ENCODE results near the gene RWDD2A.

Gene RWDD2A

DNA sequence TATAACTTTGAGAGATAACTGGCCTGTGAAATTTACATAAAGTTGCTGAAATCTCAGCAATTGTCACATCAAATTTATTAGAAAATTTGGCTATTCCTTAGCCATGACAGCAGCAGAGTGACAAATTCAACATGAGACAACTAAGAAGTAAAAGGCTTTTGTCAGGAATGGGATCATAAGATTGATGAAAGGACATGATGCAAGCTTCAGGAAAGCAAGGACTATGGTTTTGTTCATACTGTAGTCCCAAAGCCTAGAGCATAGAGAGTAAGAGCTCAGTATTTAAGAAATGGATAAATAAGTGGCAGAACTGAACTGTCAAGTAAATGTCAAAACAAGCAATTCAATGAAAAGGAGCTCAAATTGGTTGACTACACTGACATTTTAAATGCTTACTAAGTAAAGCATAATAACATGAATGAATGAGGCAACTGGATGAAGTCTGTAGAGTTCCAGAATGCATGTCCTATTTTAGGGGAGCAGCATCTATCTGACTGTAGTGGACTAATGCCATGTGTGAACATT, 12.7 kb upstream of the RWDD2A start (continued):
- TF ChIP-seq, protein P1, sequence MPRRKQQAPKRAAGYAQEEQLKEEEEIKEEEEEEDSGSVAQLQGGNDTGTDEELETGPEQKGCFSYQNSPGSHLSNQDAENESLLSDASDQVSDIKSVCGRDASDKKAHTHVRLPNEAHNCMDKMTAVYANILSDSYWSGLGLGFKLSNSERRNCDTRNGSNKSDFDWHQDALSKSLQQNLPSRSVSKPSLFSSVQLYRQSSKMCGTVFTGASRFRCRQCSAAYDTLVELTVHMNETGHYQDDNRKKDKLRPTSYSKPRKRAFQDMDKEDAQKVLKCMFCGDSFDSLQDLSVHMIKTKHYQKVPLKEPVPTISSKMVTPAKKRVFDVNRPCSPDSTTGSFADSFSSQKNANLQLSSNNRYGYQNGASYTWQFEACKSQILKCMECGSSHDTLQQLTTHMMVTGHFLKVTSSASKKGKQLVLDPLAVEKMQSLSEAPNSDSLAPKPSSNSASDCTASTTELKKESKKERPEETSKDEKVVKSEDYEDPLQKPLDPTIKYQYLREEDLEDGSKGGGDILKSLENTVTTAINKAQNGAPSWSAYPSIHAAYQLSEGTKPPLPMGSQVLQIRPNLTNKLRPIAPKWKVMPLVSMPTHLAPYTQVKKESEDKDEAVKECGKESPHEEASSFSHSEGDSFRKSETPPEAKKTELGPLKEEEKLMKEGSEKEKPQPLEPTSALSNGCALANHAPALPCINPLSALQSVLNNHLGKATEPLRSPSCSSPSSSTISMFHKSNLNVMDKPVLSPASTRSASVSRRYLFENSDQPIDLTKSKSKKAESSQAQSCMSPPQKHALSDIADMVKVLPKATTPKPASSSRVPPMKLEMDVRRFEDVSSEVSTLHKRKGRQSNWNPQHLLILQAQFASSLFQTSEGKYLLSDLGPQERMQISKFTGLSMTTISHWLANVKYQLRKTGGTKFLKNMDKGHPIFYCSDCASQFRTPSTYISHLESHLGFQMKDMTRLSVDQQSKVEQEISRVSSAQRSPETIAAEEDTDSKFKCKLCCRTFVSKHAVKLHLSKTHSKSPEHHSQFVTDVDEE (CRISPR knock-in tag; IDR thresholded peaks at IDR 0.05), result no peak
- TF ChIP-seq PPARA (CRISPR knock-in tag; IDR thresholded peaks at IDR 0.05; ENCODE audit: borderline replicate concordance) (no peak), CSRNP3 (CRISPR knock-in tag; IDR thresholded peaks at IDR 0.05) (no peak)

GRCh38 chr6:83182114-83182513, 11.0 kb upstream of the RWDD2A start:
- no peak for TF ChIP-seq SNAI2 (CRISPR knock-in tag; IDR thresholded peaks at IDR 0.05)
- no peak for TF ChIP-seq OSR1 (CRISPR knock-in tag; IDR thresholded peaks at IDR 0.05)
- ATAC-seq, result no peak

DNA sequence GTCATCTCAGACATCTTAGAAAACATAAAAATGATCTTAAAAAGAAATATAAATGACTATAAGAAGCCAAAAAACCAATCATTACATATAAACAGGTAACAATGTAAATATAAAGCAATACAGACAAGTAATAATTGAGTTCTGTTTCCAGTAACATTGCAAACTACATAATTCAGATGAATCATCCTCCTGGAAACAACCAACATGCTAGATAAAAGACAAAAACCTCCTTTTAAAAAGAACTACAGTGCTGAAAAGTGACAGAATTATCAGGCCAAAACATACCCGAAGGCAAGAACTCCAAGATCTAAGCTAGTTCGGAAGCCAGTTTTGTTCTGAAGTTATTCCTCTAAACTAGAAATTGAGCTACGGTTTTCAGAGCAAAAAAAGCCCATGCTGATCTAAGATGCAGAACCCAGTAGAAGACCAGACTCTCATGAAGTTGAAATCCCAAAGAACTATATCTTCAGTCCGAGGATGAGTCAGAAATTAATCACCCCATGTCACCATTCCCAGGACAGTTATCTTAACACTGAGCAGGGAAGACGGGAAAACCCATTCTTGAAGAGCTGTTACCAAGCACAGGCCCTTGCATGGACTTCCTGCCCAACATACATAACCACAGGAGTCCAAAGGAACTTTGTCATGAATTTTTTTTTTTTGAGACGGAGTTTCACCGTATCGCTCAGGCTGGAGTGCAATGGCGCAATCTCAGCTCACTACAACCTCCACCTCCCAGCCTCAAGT, 9.9 kb upstream of the RWDD2A start:
- TF ChIP-seq GLIS3 (CRISPR knock-in tag; IDR thresholded peaks at IDR 0.05) (no peak), TOX (CRISPR knock-in tag; IDR thresholded peaks at IDR 0.05; ENCODE audit: borderline replicate concordance) (peak; percentile 46; the same call in 1 of the 2 replicates), ZC3H10 (CRISPR knock-in tag; IDR thresholded peaks at IDR 0.05) (peak; percentile 32; the same call in 1 of the 2 replicates), BACH2 (CRISPR knock-in tag; IDR thresholded peaks at IDR 0.05; ENCODE audit: borderline replicate concordance) (no peak), OSR1 (CRISPR knock-in tag; IDR thresholded peaks at IDR 0.05) (no peak), ARNTL (CRISPR knock-in tag; IDR thresholded peaks at IDR 0.05; ENCODE audit: borderline replicate concordance, low read depth) (no peak), CSRNP3 (CRISPR knock-in tag; IDR thresholded peaks at IDR 0.05) (no peak), ISL1 (CRISPR knock-in tag; IDR thresholded peaks at IDR 0.05) (peak; percentile 60), ESRRG (CRISPR knock-in tag; IDR thresholded peaks at IDR 0.05) (no peak)
- ATAC-seq, result peak; percentile 96

- TF ChIP-seq, protein P1 (CRISPR knock-in tag; IDR thresholded peaks at IDR 0.05), result no peak
- TF ChIP-seq ZNF8 (CRISPR knock-in tag; IDR thresholded peaks at IDR 0.05), result no peak
- no peak for TF ChIP-seq CSDC2 (CRISPR knock-in tag; IDR thresholded peaks at IDR 0.05)
- no peak for TF ChIP-seq ARNTL (CRISPR knock-in tag; IDR thresholded peaks at IDR 0.05; ENCODE audit: borderline replicate concordance, low read depth)
- no peak for TF ChIP-seq SNAI2 (CRISPR knock-in tag; IDR thresholded peaks at IDR 0.05)
- no peak for TF ChIP-seq GLIS3 (CRISPR knock-in tag; IDR thresholded peaks at IDR 0.05)
- TF ChIP-seq, protein P2, sequence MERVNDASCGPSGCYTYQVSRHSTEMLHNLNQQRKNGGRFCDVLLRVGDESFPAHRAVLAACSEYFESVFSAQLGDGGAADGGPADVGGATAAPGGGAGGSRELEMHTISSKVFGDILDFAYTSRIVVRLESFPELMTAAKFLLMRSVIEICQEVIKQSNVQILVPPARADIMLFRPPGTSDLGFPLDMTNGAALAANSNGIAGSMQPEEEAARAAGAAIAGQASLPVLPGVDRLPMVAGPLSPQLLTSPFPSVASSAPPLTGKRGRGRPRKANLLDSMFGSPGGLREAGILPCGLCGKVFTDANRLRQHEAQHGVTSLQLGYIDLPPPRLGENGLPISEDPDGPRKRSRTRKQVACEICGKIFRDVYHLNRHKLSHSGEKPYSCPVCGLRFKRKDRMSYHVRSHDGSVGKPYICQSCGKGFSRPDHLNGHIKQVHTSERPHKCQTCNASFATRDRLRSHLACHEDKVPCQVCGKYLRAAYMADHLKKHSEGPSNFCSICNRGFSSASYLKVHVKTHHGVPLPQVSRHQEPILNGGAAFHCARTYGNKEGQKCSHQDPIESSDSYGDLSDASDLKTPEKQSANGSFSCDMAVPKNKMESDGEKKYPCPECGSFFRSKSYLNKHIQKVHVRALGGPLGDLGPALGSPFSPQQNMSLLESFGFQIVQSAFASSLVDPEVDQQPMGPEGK (CRISPR knock-in tag; IDR thresholded peaks at IDR 0.05; ENCODE audit: borderline replicate concordance), result no peak
- TF ChIP-seq TOX (CRISPR knock-in tag; IDR thresholded peaks at IDR 0.05; ENCODE audit: borderline replicate concordance), result no peak
- TF ChIP-seq CREB5 (CRISPR knock-in tag; IDR thresholded peaks at IDR 0.05; ENCODE audit: low read depth), result no peak
- no peak for TF ChIP-seq BACH2 (CRISPR knock-in tag; IDR thresholded peaks at IDR 0.05; ENCODE audit: borderline replicate concordance)
- no peak for TF ChIP-seq ISL1 (CRISPR knock-in tag; IDR thresholded peaks at IDR 0.05)
- no peak for ATAC-seq
Measured at GRCh38 chr6:83185096-83185495, 8.1 kb upstream of the RWDD2A start.
